ENCODE data around the gene ANKRD13A. TPM values are rescaled to one million over a fixed set of nuclear protein-coding genes. Genes with fewer than 3 reads are reported as not detected.

Gene ANKRD13A
- total and polyA plus RNA-seq, 2 of the 13 experiments (the other 11 are each of a cell fraction or from before 2014, with no cell fraction given): 34.1 to 41.6 TPM

DNA sequence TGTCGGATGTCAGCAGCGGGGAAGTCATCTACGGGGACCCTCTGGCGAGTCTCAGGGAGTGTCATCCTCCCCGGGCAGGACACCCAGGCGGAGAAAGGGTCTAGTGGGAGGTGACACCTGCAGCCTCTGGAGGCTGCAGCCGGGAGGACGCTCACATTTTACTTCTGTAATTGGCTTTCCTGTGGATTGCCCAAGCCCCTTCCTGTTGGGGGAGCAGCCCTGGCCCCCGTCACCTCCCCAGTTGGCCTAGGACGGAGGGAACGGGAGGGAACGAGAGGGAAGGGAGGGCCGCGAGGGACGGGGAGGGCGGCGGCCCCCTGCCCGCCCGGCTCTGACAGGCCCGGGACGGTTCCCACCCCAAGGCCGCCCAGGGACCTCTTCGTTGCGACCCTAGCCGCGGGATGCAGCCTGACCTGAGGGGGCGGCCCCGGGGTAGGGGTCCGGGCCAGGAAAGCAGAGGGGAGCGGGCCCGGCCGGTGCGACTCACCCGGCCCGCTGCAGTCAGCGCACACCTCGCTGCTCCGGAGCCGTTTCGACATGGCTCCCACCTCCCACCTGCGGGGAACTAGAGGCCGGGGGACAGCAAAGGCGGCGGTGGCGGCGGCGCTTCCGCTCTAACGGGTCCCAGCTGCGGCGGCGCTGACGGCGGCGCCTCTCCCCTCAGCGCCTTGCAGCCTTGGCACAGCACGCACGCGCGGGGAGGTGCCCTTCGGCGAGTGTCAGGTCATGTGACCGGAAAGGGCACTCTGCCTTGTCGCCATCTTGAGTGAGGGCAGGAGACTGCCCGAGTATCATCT lies 3.3 kb upstream of the ANKRD13A start, which contains the start of gene GIT2 (continued):
- TF ChIP-seq ZNF207 (IDR thresholded peaks at IDR 0.05; ENCODE audit: borderline replicate concordance) (no peak), KDM6A (CRISPR knock-in tag; IDR thresholded peaks at IDR 0.05; ENCODE audit: low read depth) (no peak), ZFP91 (CRISPR knock-in tag; IDR thresholded peaks at IDR 0.05; ENCODE audit: borderline replicate concordance) (peak; percentile 85; the same call in 1 of the 2 replicates), U2AF1 (optimal IDR thresholded peaks at IDR 0.05; ENCODE audit: low read depth, low read length) (no peak), MTERF4 (CRISPR knock-in tag; IDR thresholded peaks at IDR 0.05) (0 out of 2 replicates have a peak, but pooled peaks have one; percentile 62), TFE3 (CRISPR knock-in tag; IDR thresholded peaks at IDR 0.05) (peak; percentile 77; the same call in 1 of the 2 replicates), E2F1 (CRISPR knock-in tag; IDR thresholded peaks at IDR 0.05) (no peak), HNRNPK (IDR thresholded peaks at IDR 0.05; ENCODE audit: low read depth, low read length, poor library complexity, severe bottlenecking) (peak; percentile 76), GPN1 (CRISPR knock-in tag; IDR thresholded peaks at IDR 0.05; ENCODE audit: borderline replicate concordance) (no peak), NFYC (CRISPR knock-in tag; IDR thresholded peaks at IDR 0.05) (no peak), ZNF143 (CRISPR knock-in tag; IDR thresholded peaks at IDR 0.05) (peak; percentile 35; the same call in 1 of the 2 replicates), NCOR1 (IDR thresholded peaks at IDR 0.05; ENCODE audit: borderline replicate concordance, low read length) (no peak), ZNF3 (CRISPR knock-in tag; IDR thresholded peaks at IDR 0.05) (no peak), PRDM15 (CRISPR knock-in tag; IDR thresholded peaks at IDR 0.05) (no peak), AGO2 (optimal IDR thresholded peaks at IDR 0.05; ENCODE audit: low read depth, low read length) (peak; percentile 62)

Data from HepG2 (cell line).